ENCODE measurements around the gene RNF44. TPM values are rescaled to one million over a fixed set of nuclear protein-coding genes. Genes with fewer than 3 reads are reported as not detected.

RNF44 gene
- total RNA-seq, 1 donor from 2014 or later: 53.0 TPM

- no peak for DNase-seq (ENCODE audit: extremely low spot score, unreplicated experiment)
- H3K36me3 Mint-ChIP-seq (ENCODE audit: unreplicated experiment): peaks cover 36% of the 10 kb centered on the region
- H3K27ac Mint-ChIP-seq (ENCODE audit: unreplicated experiment): no peak overlapping the region
- no peaks in the 10 kb centered on the region for H3K9me3 Mint-ChIP-seq (ENCODE audit: unreplicated experiment)
- no peak overlapping the region for H3K4me3 Mint-ChIP-seq (ENCODE audit: unreplicated experiment)
- H3K27me3 Mint-ChIP-seq (ENCODE audit: unreplicated experiment): no peaks in the 10 kb centered on the region
- no peak for TF ChIP-seq CTCF (IDR thresholded peaks at IDR 0.05)
- H3K4me1 Mint-ChIP-seq (ENCODE audit: unreplicated experiment): no peaks in the 10 kb centered on the region
Measured at GRCh38 chr5:176481711-176482110, 55.5 kb downstream of the RNF44 start.

Other genes with a start within 250 kb of the RNF44 start
- 83.3 and 89.7 TPM in 2 replicates for gene KIAA1191, start 175.6 kb downstream of the RNF44 start, total RNA-seq
- 25.9 and 32.8 TPM in 2 replicates for gene ARL10, start 171.9 kb downstream of the RNF44 start, total RNA-seq
- 15.5 and 19.8 TPM in 2 replicates for gene NOP16, start 148.8 kb downstream of the RNF44 start, total RNA-seq
- 79.3 and 83.8 TPM in 2 replicates for gene HIGD2A, start 148.7 kb downstream of the RNF44 start, total RNA-seq
- gene CLTB, start 120.9 kb downstream of the RNF44 start, total RNA-seq: 89.0 and 95.1 TPM in 2 replicates
- 46.9 and 47.6 TPM in 2 replicates for gene FAF2, start 89.0 kb downstream of the RNF44 start, total RNA-seq
- gene CDHR2, start 11.9 kb upstream of the RNF44 start, total RNA-seq: 0.34 and 0.43 TPM in 2 replicates
- 1.6 TPM in 2 replicates for gene GPRIN1, start 72.8 kb upstream of the RNF44 start, total RNA-seq
- gene SNCB, start 93.1 kb upstream of the RNF44 start, total RNA-seq: not detected in 2 replicates
- not detected in 2 replicates for gene EIF4E1B, start 93.3 kb upstream of the RNF44 start, total RNA-seq
- 41.8 and 45.5 TPM in 2 replicates for gene TSPAN17, start 110.1 kb upstream of the RNF44 start, total RNA-seq

Measured in osteocyte (in vitro differentiated cells).